ENCODE results near the gene DENND4B.

The DENND4B gene

GRCh38 chr1:153962088-153963029, 15.8 kb upstream of the DENND4B start:
- TF ChIP-seq GATA2 (IDR thresholded peaks at IDR 0.05; ENCODE audit: low read depth, low read length) (no peak), GATA3 (IDR thresholded peaks at IDR 0.05; ENCODE audit: low read depth, low read length) (no peak)

DNA sequence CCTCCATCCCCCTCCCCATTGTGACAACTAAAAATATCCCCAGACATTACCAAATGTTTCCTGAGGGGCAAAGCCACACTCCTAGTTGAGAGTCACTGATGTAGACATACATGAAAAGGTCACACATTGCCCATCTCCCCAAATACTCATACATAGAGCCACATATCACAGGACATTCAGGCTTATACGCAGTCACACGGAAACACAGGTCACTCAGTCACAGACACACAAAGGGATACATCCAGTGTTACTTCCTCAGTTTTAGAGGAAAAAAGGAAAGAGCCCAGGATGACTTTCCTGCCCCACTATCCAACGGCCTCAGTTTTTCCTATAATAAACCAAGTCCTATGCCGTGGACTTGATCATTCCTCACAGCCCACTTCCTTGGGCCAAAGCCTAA, 14.9 kb upstream of the DENND4B start:
- TF ChIP-seq GATA2 (IDR thresholded peaks at IDR 0.05; ENCODE audit: low read depth, low read length) (no peak), GATA3 (IDR thresholded peaks at IDR 0.05; ENCODE audit: low read depth, low read length) (no peak)

- TF ChIP-seq GATA2 (IDR thresholded peaks at IDR 0.05; ENCODE audit: low read depth, low read length) (no peak), GATA3 (IDR thresholded peaks at IDR 0.05; ENCODE audit: low read depth, low read length) (no peak)
Observed at GRCh38 chr1:153960206-153960605, 13.7 kb upstream of the DENND4B start.

DNA sequence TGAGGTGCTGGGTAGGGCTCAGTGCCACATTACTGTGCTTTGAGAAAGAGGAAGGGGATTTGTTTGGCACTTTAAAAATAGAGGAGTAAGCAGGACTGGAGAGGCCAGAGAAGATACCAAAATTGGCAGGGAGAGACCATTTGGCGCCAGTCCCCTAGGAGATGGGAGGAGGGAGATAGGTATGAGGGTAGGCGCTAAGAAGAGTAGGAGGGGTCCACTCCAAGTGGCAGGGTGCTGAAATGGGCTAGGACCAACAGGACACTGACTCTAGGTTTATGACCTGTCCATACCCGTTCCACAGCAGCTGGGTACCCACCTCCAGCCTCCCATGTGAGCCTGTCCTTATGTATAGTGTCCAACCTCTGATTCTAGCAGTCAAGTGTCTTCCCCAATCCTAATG, 12.9 kb upstream of the DENND4B start:
- no peak for TF ChIP-seq GATA2 (IDR thresholded peaks at IDR 0.05; ENCODE audit: low read depth, low read length)
- TF ChIP-seq GATA3 (IDR thresholded peaks at IDR 0.05; ENCODE audit: low read depth, low read length) = no peak

DNA sequence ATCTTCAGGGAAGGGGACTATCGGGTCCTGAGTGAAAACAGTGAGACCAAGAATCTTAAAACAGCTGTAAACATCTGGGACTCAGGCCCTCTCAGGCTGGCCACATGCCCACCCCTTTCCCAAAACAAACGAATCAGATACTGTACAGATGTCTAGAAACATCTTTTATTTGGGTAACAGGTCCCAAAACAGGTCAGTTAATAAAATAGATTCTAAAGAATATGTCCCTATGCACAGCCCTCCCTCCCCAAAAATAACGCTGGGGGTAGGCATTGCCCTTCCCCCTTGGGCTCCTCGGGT, 12.4 kb upstream of the DENND4B start:
- TF ChIP-seq GATA2 (IDR thresholded peaks at IDR 0.05; ENCODE audit: low read depth, low read length) (no peak), GATA3 (IDR thresholded peaks at IDR 0.05; ENCODE audit: low read depth, low read length) (no peak)

- TF ChIP-seq GATA3 (IDR thresholded peaks at IDR 0.05; ENCODE audit: low read depth, low read length) = no peak
- no peak; the same call in 1 of the 2 replicates for TF ChIP-seq GATA2 (IDR thresholded peaks at IDR 0.05; ENCODE audit: low read depth, low read length)
Observed at GRCh38 chr1:153958111-153958960, 11.8 kb upstream of the DENND4B start, which contains the start of gene CRTC2. Gene CRTC2, minus strand, starts transcription at chr1:153958612. Its CDS starts 115 bp downstream, at chr1:153958497.

DNA sequence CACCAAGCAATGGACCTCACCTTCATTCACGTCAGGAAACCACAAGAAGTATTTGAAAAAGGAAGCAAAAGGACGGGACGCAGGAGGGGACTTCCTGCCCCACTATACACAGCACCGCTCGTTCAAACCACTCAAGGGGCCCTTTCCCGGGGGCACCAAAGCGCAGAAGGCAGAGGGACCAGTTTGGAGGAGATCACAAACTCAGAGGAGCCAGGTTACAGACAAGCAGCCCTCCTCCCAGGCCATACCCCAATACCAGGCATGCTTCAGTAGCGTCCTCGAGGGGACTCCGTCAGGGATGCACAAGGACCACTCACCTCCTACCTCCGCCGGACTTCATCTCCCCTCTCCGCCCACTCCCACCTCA, 11.2 kb upstream of the DENND4B start:
- TF ChIP-seq GATA3 (IDR thresholded peaks at IDR 0.05; ENCODE audit: low read depth, low read length) (no peak), GATA2 (IDR thresholded peaks at IDR 0.05; ENCODE audit: low read depth, low read length) (no peak)

DNA sequence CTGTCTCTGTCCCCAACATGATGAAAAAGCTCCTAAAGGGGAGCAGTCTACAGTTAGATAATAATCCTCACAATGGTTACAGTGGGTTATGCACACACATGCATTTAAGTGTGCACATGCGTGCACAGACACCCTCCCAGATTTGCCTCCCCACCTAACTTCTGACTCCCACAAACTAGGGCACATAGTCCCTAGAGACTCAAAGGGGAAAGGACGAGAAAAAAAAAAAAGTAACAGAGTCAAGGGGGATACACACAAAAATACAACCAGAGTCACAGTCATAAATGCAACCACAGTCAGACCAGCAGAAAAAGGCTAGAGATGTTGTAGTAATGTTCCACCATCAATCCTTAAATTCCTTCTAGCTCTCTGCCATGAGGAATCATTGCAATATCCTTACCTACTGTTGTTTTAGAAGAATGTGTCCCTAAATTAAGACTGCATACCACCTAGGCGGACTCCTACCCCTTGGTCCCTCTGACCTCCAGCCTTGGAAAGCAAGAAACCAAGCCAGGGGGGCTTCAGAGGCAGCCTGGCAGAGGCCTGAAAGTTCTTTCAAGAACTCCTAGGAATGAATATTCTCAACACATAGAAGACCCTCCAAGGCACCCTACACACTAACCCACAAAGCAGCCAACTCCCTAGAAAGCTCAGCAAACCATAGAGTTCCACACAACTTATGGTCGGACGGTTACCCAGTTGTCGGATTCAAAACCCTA, 10.6 kb upstream of the DENND4B start:
- TF ChIP-seq GATA3 (IDR thresholded peaks at IDR 0.05; ENCODE audit: low read depth, low read length) = no peak
- TF ChIP-seq GATA2 (IDR thresholded peaks at IDR 0.05; ENCODE audit: low read depth, low read length) = no peak

- TF ChIP-seq GATA3 (IDR thresholded peaks at IDR 0.05; ENCODE audit: low read depth, low read length) (no peak), GATA2 (IDR thresholded peaks at IDR 0.05; ENCODE audit: low read depth, low read length) (no peak)
Observed at GRCh38 chr1:153954826-153955225, 8.3 kb upstream of the DENND4B start.

DNA sequence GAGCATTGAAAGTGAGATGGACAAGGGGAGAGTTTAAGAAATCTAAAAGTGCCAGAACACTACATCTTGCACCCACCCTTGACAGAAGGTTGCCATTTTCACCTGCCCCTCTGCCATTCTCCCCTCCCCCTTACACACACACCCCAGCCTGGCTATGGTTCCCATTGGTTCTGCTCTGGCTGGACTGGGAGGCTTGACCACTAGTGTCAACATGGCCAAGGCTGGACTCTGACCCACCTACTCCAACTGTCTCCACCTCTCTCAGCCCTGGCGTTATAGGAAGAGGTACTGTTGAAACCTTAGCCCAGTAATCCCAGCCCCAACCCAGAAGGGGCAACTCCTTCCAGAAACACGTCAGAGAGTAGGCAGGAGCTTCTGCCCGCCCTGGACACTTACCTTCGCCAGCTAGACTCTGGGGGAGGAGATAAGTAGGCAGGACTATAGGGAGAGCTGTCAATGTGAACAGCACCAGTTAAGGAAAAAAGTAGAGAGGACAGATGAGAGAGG, 7.4 kb upstream of the DENND4B start:
- TF ChIP-seq GATA3 (IDR thresholded peaks at IDR 0.05; ENCODE audit: low read depth, low read length) = no peak
- no peak for TF ChIP-seq GATA2 (IDR thresholded peaks at IDR 0.05; ENCODE audit: low read depth, low read length)

DNA sequence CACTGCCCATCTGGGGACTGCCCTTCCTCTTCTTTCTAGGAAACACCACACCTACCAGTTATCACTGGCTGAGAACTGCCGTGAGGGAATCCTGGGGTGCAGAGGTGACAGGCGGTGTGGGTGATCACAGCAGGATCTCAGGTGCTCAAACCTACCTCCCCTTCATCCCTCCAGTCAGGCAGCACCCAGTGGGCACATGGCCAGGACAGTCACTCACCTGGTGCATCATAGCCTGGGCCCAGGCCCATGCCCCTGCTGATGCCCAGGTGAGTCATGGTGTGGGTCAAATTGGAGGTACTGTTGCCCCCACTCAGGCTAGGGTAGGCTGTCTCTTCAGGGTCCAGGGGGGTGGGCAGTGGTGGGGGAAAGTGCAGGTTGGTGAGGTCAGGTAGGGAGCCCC, 5.3 kb upstream of the DENND4B start:
- TF ChIP-seq GATA3 (IDR thresholded peaks at IDR 0.05; ENCODE audit: low read depth, low read length) (no peak), GATA2 (IDR thresholded peaks at IDR 0.05; ENCODE audit: low read depth, low read length) (no peak)

GRCh38 chr1:153951183-153951582, 4.7 kb upstream of the DENND4B start:
- TF ChIP-seq GATA2 (IDR thresholded peaks at IDR 0.05; ENCODE audit: low read depth, low read length) (no peak), GATA3 (IDR thresholded peaks at IDR 0.05; ENCODE audit: low read depth, low read length) (no peak)

- TF ChIP-seq GATA3 (IDR thresholded peaks at IDR 0.05; ENCODE audit: low read depth, low read length) (no peak), GATA2 (IDR thresholded peaks at IDR 0.05; ENCODE audit: low read depth, low read length) (no peak)
Observed at GRCh38 chr1:153945795-153946621, 510 bp downstream of the DENND4B start.
